CD4-positive, alpha-beta T cell (primary cell): ENCODE measurements around the gene CDT1. TPM values are rescaled to one million over a fixed set of nuclear protein-coding genes. Genes with fewer than 3 reads are reported as not detected.

Experiments
- ATAC-seq: fragments of 200-7000 bp; cut with Tn5 transposase; one replicate; pipeline ENCODE4 v1.10.0; 2022; ENCODE audit warnings: mild to moderate bottlenecking; ENCODE audit not compliant: poor library complexity
- CTCF ChIA-PET: fragments of 350-600 bp; sonication (Branson Sonifier 250); formaldehyde crosslinking; loops from one replicate; lab custom pipeline; 2021; ENCODE audit warnings: antibody characterized with exemption, inconsistent platforms; lab: Charles Lee
- POLR2A ChIA-PET: fragments of 350-600 bp; sonication (Branson Sonifier 250); formaldehyde crosslinking; loops from one replicate; lab custom pipeline; 2021; ENCODE audit warnings: antibody characterized with exemption, inconsistent platforms; lab: Charles Lee
- DNase-seq, 14 experiments: peaks; one replicate each; pipeline ENCODE4 v3.0.0-alpha.2; 2013 to 2020; ENCODE audit warnings: mixed read lengths in 2 of 14
- H3K27ac ChIP-seq, 2 donors: one replicate each; pipeline versions ENCODE4 v1.5.1 to v1.7.0; 2013; ENCODE audit warnings: low read length in 2 of 2, low read depth in 1 of 2, mild to moderate bottlenecking in 1 of 2
- H3K27me3 ChIP-seq, 2 experiments: 1 replicate in 1 of 2; 2 replicates in 1 of 2; pipeline versions ENCODE4 v1.6.1 to v1.7.0; 2013; ENCODE audit warnings: low read length in 2 of 2, control low read depth in 1 of 2, mild to moderate bottlenecking in 1 of 2, moderate library complexity in 1 of 2; ENCODE audit not compliant: insufficient read depth in 2 of 2, control insufficient read depth in 1 of 2
- H3K36me3 ChIP-seq: one replicate; pipeline ENCODE4 v1.6.1; 2013; ENCODE audit warnings: low read length, control low read depth; ENCODE audit not compliant: insufficient read depth
- H3K4me1 ChIP-seq: one replicate; pipeline ENCODE4 v1.6.1; 2013; ENCODE audit warnings: low read length, control low read depth; ENCODE audit not compliant: insufficient read depth
- H3K4me3 ChIP-seq: one replicate; pipeline ENCODE4 v1.5.1; 2013; ENCODE audit warnings: mild to moderate bottlenecking, low read length, moderate library complexity
- H3K9me3 ChIP-seq, 2 experiments: 1 replicate in 1 of 2; 2 replicates in 1 of 2; pipeline versions ENCODE4 v1.6.1 to v1.7.0; 2013; ENCODE audit warnings: low read length in 2 of 2, mild to moderate bottlenecking in 2 of 2, control low read depth in 1 of 2, moderate library complexity in 1 of 2; ENCODE audit not compliant: control insufficient read depth in 1 of 2, insufficient read depth in 1 of 2
- H3K27ac Mint-ChIP-seq: one replicate; pipeline ENCODE4 v1.8.0; 2020; ENCODE audit warnings: mixed read lengths
- H3K27me3 Mint-ChIP-seq: one replicate; pipeline ENCODE4 v1.8.0; 2021; ENCODE audit warnings: mixed read lengths
- H3K36me3 Mint-ChIP-seq: one replicate; pipeline ENCODE4 v1.8.0; 2021; ENCODE audit warnings: low read depth, mixed read lengths
- H3K4me1 Mint-ChIP-seq: one replicate; pipeline ENCODE4 v1.8.0; 2021; ENCODE audit warnings: low read depth, mixed read lengths
- H3K4me3 Mint-ChIP-seq: one replicate; pipeline ENCODE4 v1.8.0; 2020; ENCODE audit warnings: mild to moderate bottlenecking, mixed read lengths
- H3K9me3 Mint-ChIP-seq: one replicate; pipeline ENCODE4 v1.8.0; 2020; ENCODE audit warnings: mixed read lengths
- CTCF ChIP-seq: fragments of 200-600 bp; IDR thresholded peaks from one replicate; pipeline ENCODE4 v1.8.0; 2022; ENCODE audit warnings: antibody characterized with exemption, mild to moderate bottlenecking
- intact Hi-C, 2 experiments: fragments of 100-400 bp; cut with DNase I in 1 of 2; cut with micrococcal nuclease in 1 of 2; formaldehyde crosslinking; loops; one replicate each; pipeline versions ENCODE4 v1.15.1 to v1.9.0; 2023 to 2025; cut with DNase I, micrococcal nuclease
- total RNA-seq, 174 experiments: library from RNA in 2 of 174; stranded (reverse) in 2 of 174; gene quantifications; one replicate each; pipeline ENCODE4 v1.2.3 and lab custom pipeline; 2021 to 2026

Gene CDT1
- total RNA-seq, 2 experiments from 2014 or later = 0.47 to 1.0 TPM

DNA sequence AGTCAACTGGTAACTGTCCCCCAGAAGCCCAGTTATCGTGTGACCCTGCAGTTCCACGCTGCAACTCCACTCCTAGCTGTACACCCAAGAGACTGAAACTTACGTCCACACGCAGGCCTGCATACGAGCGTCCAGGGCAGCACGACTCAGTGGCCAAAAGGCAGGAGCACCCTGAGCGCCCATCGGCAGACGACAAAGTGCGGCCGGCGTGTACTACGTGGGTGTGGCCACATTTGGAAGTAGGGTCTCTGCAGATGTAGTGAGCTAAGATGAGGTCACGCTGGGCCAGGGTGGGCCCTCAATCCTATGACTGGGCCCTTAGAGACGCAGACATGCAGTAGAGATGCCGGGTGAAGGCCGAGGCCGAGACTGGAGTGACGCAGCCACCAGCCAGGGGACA, 39.7 kb downstream of the CDT1 start:
- Histone ChIP-seq H3K4me3 (no peak overlapping the region), H3K36me3 (peaks cover 30% of the 10 kb centered on the region), H3K9me3 (no peaks in the 10 kb centered on the region), H3K4me1 (no peaks in the 10 kb centered on the region), H3K27me3 (no peaks in the 10 kb centered on the region), H3K27ac (no peak overlapping the region)
- Mint-ChIP-seq H3K4me1 (no peaks in the 10 kb centered on the region), H3K9me3 (no peaks in the 10 kb centered on the region), H3K27me3 (no peaks in the 10 kb centered on the region), H3K36me3 (peaks cover 10% of the 10 kb centered on the region), H3K4me3 (no peak overlapping the region), H3K27ac (no peak overlapping the region)
- intact Hi-C loops = no loop called here
- POLR2A ChIA-PET = no interaction called here
- no peak for ATAC-seq
- CTCF ChIA-PET = no interaction called here
- no peak for DNase-seq
- no peak for TF ChIP-seq CTCF

DNA sequence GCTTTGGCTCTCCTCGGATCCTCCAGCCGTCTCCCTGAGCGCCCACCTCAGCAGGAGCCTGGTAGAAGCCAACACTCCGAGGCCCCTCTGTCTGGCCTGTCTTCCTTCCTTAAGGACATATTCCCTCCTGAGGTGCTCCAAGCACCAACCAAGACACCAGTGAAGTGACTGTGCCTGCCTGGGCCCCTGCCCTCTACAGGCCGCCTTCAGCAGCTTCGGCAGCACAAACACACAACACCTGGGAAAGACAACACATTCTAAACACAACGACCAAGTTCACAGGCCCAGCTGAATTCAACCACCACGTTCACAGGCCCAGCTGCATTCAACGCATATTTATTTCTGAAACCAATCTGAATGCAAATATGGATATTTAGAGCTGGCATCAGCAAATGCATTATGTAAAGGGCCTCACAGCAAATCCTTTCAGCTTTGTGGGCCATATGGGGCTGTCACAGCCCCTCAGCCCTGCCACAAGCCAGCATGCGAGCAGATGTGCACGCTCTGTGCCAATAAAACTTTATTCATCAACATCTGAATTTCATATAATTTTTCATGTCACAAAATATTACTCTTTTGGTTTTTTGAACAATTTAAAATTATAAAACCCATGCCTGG, 40.9 kb downstream of the CDT1 start:
- H3K4me1 ChIP-seq = no peaks in the 10 kb centered on the region
- no peaks in the 10 kb centered on the region for H3K9me3 Mint-ChIP-seq
- H3K27me3 ChIP-seq = no peaks in the 10 kb centered on the region
- no peak for DNase-seq
- no peak overlapping the region for H3K4me3 ChIP-seq
- peaks cover 10% of the 10 kb centered on the region for H3K36me3 Mint-ChIP-seq
- H3K4me3 Mint-ChIP-seq = no peak overlapping the region
- no peaks in the 10 kb centered on the region for H3K27me3 Mint-ChIP-seq
- H3K27ac Mint-ChIP-seq = no peak overlapping the region
- no peaks in the 10 kb centered on the region for H3K9me3 ChIP-seq
- no peak for TF ChIP-seq CTCF
- no peak for ATAC-seq
- ChIA-PET CTCF (no interaction called here), POLR2A (no interaction called here)
- intact Hi-C loops = no loop called here
- peaks cover 22% of the 10 kb centered on the region for H3K36me3 ChIP-seq
- no peaks in the 10 kb centered on the region for H3K4me1 Mint-ChIP-seq
- H3K27ac ChIP-seq = no peak overlapping the region

GRCh38 chr16:88846088-88846487, 42.5 kb downstream of the CDT1 start:
- no peaks in the 10 kb centered on the region for H3K27me3 Mint-ChIP-seq
- Histone ChIP-seq H3K9me3 (no peaks in the 10 kb centered on the region), H3K4me3 (no peak overlapping the region), H3K27me3 (no peaks in the 10 kb centered on the region), H3K36me3 (peaks cover 18% of the 10 kb centered on the region), H3K27ac (no peak overlapping the region), H3K4me1 (no peaks in the 10 kb centered on the region)
- intact Hi-C loops = no loop called here
- peaks cover 5% of the 10 kb centered on the region for H3K36me3 Mint-ChIP-seq
- DNase-seq = no peak
- ChIA-PET POLR2A (interaction anchor here (0.7 kb wide), 2 partner anchors 11 to 12 kb away, joined by 3 read pairs; partner anchors contain the start of genes GALNS and TRAPPC2L), CTCF (no interaction called here)
- H3K27ac Mint-ChIP-seq = no peak overlapping the region
- TF ChIP-seq CTCF = no peak
- no peaks in the 10 kb centered on the region for H3K4me1 Mint-ChIP-seq
- H3K4me3 Mint-ChIP-seq = no peak overlapping the region
- no peaks in the 10 kb centered on the region for H3K9me3 Mint-ChIP-seq
- no peak for ATAC-seq
